ENCODE data around the gene SCUBE2. TPM values are rescaled to one million over a fixed set of nuclear protein-coding genes. Genes with fewer than 3 reads are reported as not detected.

SCUBE2 gene
- total and polyA plus RNA-seq, 2 donors (not counting 1 experiment from before 2014, with no cell fraction given) = 0.61 to 1.8 TPM

GRCh38 chr11:9089061-9089460, 2.3 kb downstream of the SCUBE2 start:
- no peak for DNase-seq (ENCODE audit: low read depth in 2 of 2)
- Histone ChIP-seq H3K4me1 (ENCODE audit: control insufficient read depth, extremely low read depth, insufficient read depth, low read length) (peaks cover 3% of the 10 kb centered on the region), H4K20me1 (ENCODE audit: control insufficient read depth, extremely low read depth, insufficient read depth, low read length) (no peaks in the 10 kb centered on the region), H3K9me3 (ENCODE audit: control insufficient read depth, insufficient read depth, low read depth, low read length) (no peaks in the 10 kb centered on the region), H3K27me3 (ENCODE audit: control insufficient read depth, insufficient read depth, low read length) (peaks cover 3% of the 10 kb centered on the region), H3K36me3 (ENCODE audit: control insufficient read depth, insufficient read depth, low read length) (no peaks in the 10 kb centered on the region), H3K4me2 (ENCODE audit: extremely low read depth, insufficient read depth, low read length) (no peak overlapping the region), H3K79me2 (ENCODE audit: control insufficient read depth, insufficient read depth, low read length) (no peaks in the 10 kb centered on the region), H2AFZ (ENCODE audit: low read length) (no peak overlapping the region), H3K27ac (ENCODE audit: insufficient read depth, low read length) (no peak overlapping the region), H3K9ac (ENCODE audit: insufficient read depth, low read length) (no peak overlapping the region), H3K4me3 (replicated peaks in 1 of 4; ENCODE audit: control extremely low read depth in 1 of 4, insufficient read depth in 1 of 4, low read depth in 3 of 4, low read length in 4 of 4) (no peak overlapping the region)
- TF ChIP-seq EZH2 (IDR thresholded peaks at IDR 0.05; ENCODE audit: low read length, missing control alignments) = no peak
- no peak for TF ChIP-seq CTCF (conservative IDR thresholded peaks at IDR 0.05 in 1 of 2, IDR thresholded peaks at IDR 0.05 in 1 of 2; ENCODE audit: low read depth in 1 of 2, low read length in 2 of 2)

GRCh38 chr11:9082575-9082974, 8.8 kb downstream of the SCUBE2 start:
- no peaks in the 10 kb centered on the region for H3K27me3 ChIP-seq (ENCODE audit: control insufficient read depth, insufficient read depth, low read length)
- no peaks in the 10 kb centered on the region for H3K4me1 ChIP-seq (ENCODE audit: control insufficient read depth, extremely low read depth, insufficient read depth, low read length)
- H3K4me3 ChIP-seq (replicated peaks in 1 of 4; ENCODE audit: control extremely low read depth in 1 of 4, insufficient read depth in 1 of 4, low read depth in 3 of 4, low read length in 4 of 4) = no peak overlapping the region
- H3K9ac ChIP-seq (ENCODE audit: insufficient read depth, low read length) = no peak overlapping the region
- H3K36me3 ChIP-seq (ENCODE audit: control insufficient read depth, insufficient read depth, low read length) = no peaks in the 10 kb centered on the region
- no peak overlapping the region for H3K4me2 ChIP-seq (ENCODE audit: extremely low read depth, insufficient read depth, low read length)
- no peaks in the 10 kb centered on the region for H3K9me3 ChIP-seq (ENCODE audit: control insufficient read depth, insufficient read depth, low read depth, low read length)
- no peak for DNase-seq (ENCODE audit: low read depth in 2 of 2)
- no peak overlapping the region for H2AFZ ChIP-seq (ENCODE audit: low read length)
- H3K27ac ChIP-seq (ENCODE audit: insufficient read depth, low read length) = no peak overlapping the region
- no peaks in the 10 kb centered on the region for H3K79me2 ChIP-seq (ENCODE audit: control insufficient read depth, insufficient read depth, low read length)
- no peak for TF ChIP-seq EZH2 (IDR thresholded peaks at IDR 0.05; ENCODE audit: low read length, missing control alignments)
- no peak for TF ChIP-seq CTCF (conservative IDR thresholded peaks at IDR 0.05 in 1 of 2, IDR thresholded peaks at IDR 0.05 in 1 of 2; ENCODE audit: low read depth in 1 of 2, low read length in 2 of 2)
- H4K20me1 ChIP-seq (ENCODE audit: control insufficient read depth, extremely low read depth, insufficient read depth, low read length) = no peaks in the 10 kb centered on the region

GRCh38 chr11:9081153-9081552, 10.2 kb downstream of the SCUBE2 start:
- H4K20me1 ChIP-seq (ENCODE audit: control insufficient read depth, extremely low read depth, insufficient read depth, low read length) = no peaks in the 10 kb centered on the region
- H3K79me2 ChIP-seq (ENCODE audit: control insufficient read depth, insufficient read depth, low read length) = no peaks in the 10 kb centered on the region
- H3K36me3 ChIP-seq (ENCODE audit: control insufficient read depth, insufficient read depth, low read length) = no peaks in the 10 kb centered on the region

More at GRCh38 chr11:9081153-9081552, 10.2 kb downstream of the SCUBE2 start:
- no peak overlapping the region for H3K27ac ChIP-seq (ENCODE audit: insufficient read depth, low read length)
- H3K4me1 ChIP-seq (ENCODE audit: control insufficient read depth, extremely low read depth, insufficient read depth, low read length) = no peaks in the 10 kb centered on the region
- no peak overlapping the region for H3K4me2 ChIP-seq (ENCODE audit: extremely low read depth, insufficient read depth, low read length)
- no peak overlapping the region for H3K9ac ChIP-seq (ENCODE audit: insufficient read depth, low read length)
- H2AFZ ChIP-seq (ENCODE audit: low read length) = no peak overlapping the region
- no peak overlapping the region for H3K4me3 ChIP-seq (replicated peaks in 1 of 4; ENCODE audit: control extremely low read depth in 1 of 4, insufficient read depth in 1 of 4, low read depth in 3 of 4, low read length in 4 of 4)
- H3K9me3 ChIP-seq (ENCODE audit: control insufficient read depth, insufficient read depth, low read depth, low read length) = no peaks in the 10 kb centered on the region
- TF ChIP-seq CTCF (conservative IDR thresholded peaks at IDR 0.05 in 1 of 2, IDR thresholded peaks at IDR 0.05 in 1 of 2; ENCODE audit: low read depth in 1 of 2, low read length in 2 of 2) (no peak), EZH2 (IDR thresholded peaks at IDR 0.05; ENCODE audit: low read length, missing control alignments) (no peak)
- DNase-seq (ENCODE audit: low read depth in 2 of 2) = no peak
- H3K27me3 ChIP-seq (ENCODE audit: control insufficient read depth, insufficient read depth, low read length) = no peaks in the 10 kb centered on the region
